DOHH2 (cell line): ENCODE results near the gene THSD8.

ENCODE experiments used
- EZH2phosphoT487 ChIP-seq: fragments of 200-600 bp; sonication (generic); IDR thresholded peaks from 2 replicates; pipeline ENCODE4 v1.6.1; 2017; ENCODE audit warnings: borderline replicate concordance, mild to moderate bottlenecking, antibody characterized with exemption, low read length, moderate library complexity, mixed read lengths
- TF ChIP-seq, protein P1 (sequence below): fragments of 200-600 bp; sonication (generic); IDR thresholded peaks from one replicate; pipeline ENCODE4 v1.5.1; 2014; ENCODE audit warnings: antibody characterized with exemption, mild to moderate bottlenecking, low read depth, low read length; ENCODE audit not compliant: poor library complexity, severe bottlenecking

DNA sequence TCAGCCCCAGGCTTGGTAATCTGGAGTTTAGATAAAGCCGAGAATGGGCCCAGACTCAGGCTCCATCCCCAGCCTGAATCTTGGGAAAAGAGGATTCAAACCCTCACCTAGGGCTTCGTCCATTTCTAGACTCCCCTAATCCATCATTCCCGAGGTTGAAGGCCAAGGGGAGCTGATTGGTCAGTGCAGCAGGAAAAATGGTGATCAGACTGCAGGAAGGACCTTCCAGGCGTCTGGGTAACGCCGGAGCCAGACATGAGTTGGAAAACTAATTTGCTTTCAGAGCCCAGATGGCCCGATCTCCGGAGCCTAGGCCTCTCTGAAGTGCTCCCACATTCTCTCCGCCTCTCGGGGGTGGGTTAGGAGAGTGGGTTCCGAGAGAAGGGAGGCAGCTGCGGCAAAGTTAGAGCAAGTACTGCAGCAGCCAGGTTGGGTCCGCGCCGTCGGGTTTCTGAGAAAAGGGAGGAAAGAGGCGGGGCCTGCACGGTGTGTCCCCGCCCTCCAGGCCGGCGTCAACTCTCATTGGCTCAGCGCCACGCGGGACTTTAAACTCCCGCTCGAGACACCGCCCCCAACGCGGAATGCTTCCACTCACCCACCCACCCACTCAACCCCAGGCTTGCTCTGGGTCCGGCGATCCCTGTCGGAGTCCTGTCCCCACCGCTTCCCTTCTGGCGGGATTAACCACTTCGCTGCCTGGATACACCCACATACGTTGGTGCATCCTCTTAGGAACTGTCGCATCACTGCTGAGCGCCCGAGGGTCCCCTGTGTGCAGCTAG lies 33.3 kb downstream of the THSD8 start:
- TF ChIP-seq, protein P1, sequence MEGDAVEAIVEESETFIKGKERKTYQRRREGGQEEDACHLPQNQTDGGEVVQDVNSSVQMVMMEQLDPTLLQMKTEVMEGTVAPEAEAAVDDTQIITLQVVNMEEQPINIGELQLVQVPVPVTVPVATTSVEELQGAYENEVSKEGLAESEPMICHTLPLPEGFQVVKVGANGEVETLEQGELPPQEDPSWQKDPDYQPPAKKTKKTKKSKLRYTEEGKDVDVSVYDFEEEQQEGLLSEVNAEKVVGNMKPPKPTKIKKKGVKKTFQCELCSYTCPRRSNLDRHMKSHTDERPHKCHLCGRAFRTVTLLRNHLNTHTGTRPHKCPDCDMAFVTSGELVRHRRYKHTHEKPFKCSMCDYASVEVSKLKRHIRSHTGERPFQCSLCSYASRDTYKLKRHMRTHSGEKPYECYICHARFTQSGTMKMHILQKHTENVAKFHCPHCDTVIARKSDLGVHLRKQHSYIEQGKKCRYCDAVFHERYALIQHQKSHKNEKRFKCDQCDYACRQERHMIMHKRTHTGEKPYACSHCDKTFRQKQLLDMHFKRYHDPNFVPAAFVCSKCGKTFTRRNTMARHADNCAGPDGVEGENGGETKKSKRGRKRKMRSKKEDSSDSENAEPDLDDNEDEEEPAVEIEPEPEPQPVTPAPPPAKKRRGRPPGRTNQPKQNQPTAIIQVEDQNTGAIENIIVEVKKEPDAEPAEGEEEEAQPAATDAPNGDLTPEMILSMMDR: no peak
- TF ChIP-seq EZH2phosphoT487: no peak
